ENCODE measurements around the gene F12.

DNA sequence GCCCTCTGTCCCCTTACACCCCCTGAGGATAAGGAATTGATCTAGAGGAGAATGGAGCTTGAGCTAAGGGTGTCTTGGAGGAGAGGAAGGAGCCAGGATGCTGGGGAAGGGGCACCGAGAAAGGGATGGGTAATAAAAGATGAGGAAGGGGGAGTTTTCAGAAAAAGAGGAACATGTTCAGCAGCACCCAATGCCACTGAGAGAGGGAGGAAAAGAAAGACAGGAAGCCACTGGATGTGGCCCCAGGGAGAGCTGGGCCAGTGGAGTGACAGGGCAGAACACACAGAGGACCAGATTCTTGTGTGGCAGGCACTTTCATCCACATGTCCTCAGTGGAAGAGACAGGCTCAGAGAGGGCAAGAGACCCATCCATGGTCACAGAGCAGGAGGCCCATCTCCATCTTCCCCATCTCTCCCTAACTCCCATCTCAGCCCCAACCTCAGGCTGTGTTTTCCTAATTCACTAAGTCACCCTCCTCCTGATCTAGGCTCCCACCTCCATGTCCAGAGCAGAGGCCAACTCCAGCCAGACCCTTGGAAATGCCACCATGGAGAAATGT, 16.1 kb downstream of the F12 start:
- TF ChIP-seq CTCF (IDR thresholded peaks at IDR 0.05) (no peak), EP300 (IDR thresholded peaks at IDR 0.05) (no peak)
